ENCODE data around the gene INPP5J. TPM values are rescaled to one million over a fixed set of nuclear protein-coding genes. Genes with fewer than 3 reads are reported as not detected.
A peak's percentile ranks its signal among the peaks of the same experiment; 100 is the strongest.

INPP5J gene
- total RNA-seq, 1 experiment from 2014 or later: 4.2 TPM

GRCh38 chr22:31082606-31083376 lies 40.0 kb upstream of the INPP5J start:
- Mint-ChIP-seq H3K27ac (ENCODE audit: unreplicated experiment) (peak overlapping the region; percentile 82), H3K9me3 (ENCODE audit: low read depth, unreplicated experiment) (no peaks in the 10 kb centered on the region), H3K4me1 (ENCODE audit: low read depth, unreplicated experiment) (peaks cover 28% of the 10 kb centered on the region), H3K27me3 (ENCODE audit: unreplicated experiment) (no peaks in the 10 kb centered on the region), H3K36me3 (ENCODE audit: insufficient read depth, unreplicated experiment) (peaks cover 43% of the 10 kb centered on the region), H3K4me3 (ENCODE audit: low read depth, unreplicated experiment) (peak overlapping the region; percentile 91)
- intact Hi-C loops (cut with micrococcal nuclease; ENCODE audit: unreplicated experiment): loop anchor here (5.0 kb wide), 1 partner anchor 115 kb away; the partner anchor contains the start of genes MORC2 and TUG1
- CTCF ChIA-PET: interaction anchor here (0.6 to 2.0 kb wide), 3 partner anchors 68 to 190 kb away, joined by 3 to 8 read pairs (median 3); partner anchors contain the start of genes MORC2 and TUG1
- peak; percentile 71 for TF ChIP-seq CTCF (IDR thresholded peaks at IDR 0.05; ENCODE audit: unreplicated experiment)
- peak; percentile 80 for DNase-seq
- BruUV-seq (replicated peaks): no TSS peak

GRCh38 chr22:31083377-31083768 lies 39.4 kb upstream of the INPP5J start:
- no peak for DNase-seq
- no TSS peak for BruUV-seq (replicated peaks)
- Mint-ChIP-seq H3K4me3 (ENCODE audit: low read depth, unreplicated experiment) (peak overlapping the region; percentile 91), H3K27ac (ENCODE audit: unreplicated experiment) (peak overlapping the region; percentile 82), H3K27me3 (ENCODE audit: unreplicated experiment) (no peaks in the 10 kb centered on the region), H3K36me3 (ENCODE audit: insufficient read depth, unreplicated experiment) (peaks cover 43% of the 10 kb centered on the region), H3K4me1 (ENCODE audit: low read depth, unreplicated experiment) (peaks cover 28% of the 10 kb centered on the region), H3K9me3 (ENCODE audit: low read depth, unreplicated experiment) (no peaks in the 10 kb centered on the region)
- CTCF ChIA-PET: interaction anchor here (1.3 to 2.0 kb wide), 2 partner anchors 67 to 114 kb away, joined by 3 to 8 read pairs; partner anchors contain the start of genes MORC2 and TUG1
- intact Hi-C loops (cut with micrococcal nuclease; ENCODE audit: unreplicated experiment): loop anchor here (5.0 kb wide), 1 partner anchor 116 kb away; the partner anchor contains the start of genes MORC2 and TUG1
- no peak for TF ChIP-seq CTCF (IDR thresholded peaks at IDR 0.05; ENCODE audit: unreplicated experiment)

- Mint-ChIP-seq H3K4me3 (ENCODE audit: low read depth, unreplicated experiment) (peak overlapping the region; percentile 60), H3K27ac (ENCODE audit: unreplicated experiment) (no peak overlapping the region), H3K36me3 (ENCODE audit: insufficient read depth, unreplicated experiment) (peaks cover 43% of the 10 kb centered on the region), H3K27me3 (ENCODE audit: unreplicated experiment) (no peaks in the 10 kb centered on the region), H3K9me3 (ENCODE audit: low read depth, unreplicated experiment) (no peaks in the 10 kb centered on the region), H3K4me1 (ENCODE audit: low read depth, unreplicated experiment) (peaks cover 28% of the 10 kb centered on the region)
- CTCF ChIA-PET: interaction anchor here (1.2 to 2.0 kb wide), 3 partner anchors 66 to 115 kb away, joined by 3 to 8 read pairs (median 8); partner anchors contain the start of genes MORC2 and TUG1
- TSS peak; percentile 78 for BruUV-seq (replicated peaks)
- no peak for TF ChIP-seq CTCF (IDR thresholded peaks at IDR 0.05; ENCODE audit: unreplicated experiment)
- no peak for DNase-seq
- intact Hi-C loops (cut with micrococcal nuclease; ENCODE audit: unreplicated experiment): loop anchor here (5.0 kb wide), 1 partner anchor 117 kb away; the partner anchor contains the start of genes MORC2 and TUG1
These were observed 38.6 kb upstream of the INPP5J start for GRCh38 chr22:31083923-31084810.

All from Calu3 (cell line).